Ovary (tissue), 9 donors: ENCODE data around the gene TMEM207. TPM values are rescaled to one million over a fixed set of nuclear protein-coding genes. Genes with fewer than 3 reads are reported as not detected.
"Not testable (repeated sequence)": the region's sequence is repeated elsewhere in the genome, so short reads cannot be mapped to it uniquely, and the experiment has no call there.

Source experiments
- DNase-seq, 5 donors: peaks; one replicate each; pipeline ENCODE4 v3.0.0-alpha.2; 2019 to 2020
- H3K27ac ChIP-seq, 2 donors: fragments of 200-600 bp; one replicate each; pipeline versions ENCODE4 v1.5.1 to v1.8.0; 2019 to 2022
- H3K27me3 ChIP-seq: fragments of 200-600 bp; one replicate; pipeline ENCODE4 v1.8.0; 2022
- H3K36me3 ChIP-seq: fragments of 200-600 bp; sonication (generic); one replicate; pipeline ENCODE4 v1.5.1; 2019
- H3K4me1 ChIP-seq: one replicate; pipeline ENCODE4 v1.8.1; 2013; ENCODE audit warnings: mild to moderate bottlenecking, moderate library complexity; ENCODE audit not compliant: insufficient read depth
- H3K4me3 ChIP-seq: fragments of 200-600 bp; sonication (generic); one replicate; pipeline ENCODE4 v1.5.1; 2017
- H3K9me3 ChIP-seq, 2 donors: fragments of 200-600 bp in 1 of 2; sonication (generic) in 1 of 2; one replicate each; pipeline versions ENCODE4 v1.5.1 to v1.8.1; 2013 to 2019; ENCODE audit warnings: mild to moderate bottlenecking in 1 of 2, moderate library complexity in 1 of 2
- EP300 ChIP-seq: sonication (generic); formaldehyde crosslinking; IDR thresholded peaks from one replicate; pipeline ENCODE4 v1.6.1; 2017; ENCODE audit warnings: antibody characterized with exemption
- POLR2A ChIP-seq: fragments of 450-650 bp; IDR thresholded peaks from one replicate; pipeline ENCODE4 v1.6.1; 2017; ENCODE audit warnings: antibody characterized with exemption, mild to moderate bottlenecking, moderate library complexity
- WGBS, 3 donors: extraction: QIAGEN DNeasy Blood & Tissue Kit in 1 of 3; methylation state at CpG; one replicate each; pipeline versions ENCODE4 v1.1.5 to v1.1.7; 2013 to 2017; 5-methylcytosine and 5-hydroxymethylcytosine counted together
- intact Hi-C, 4 donors: fragments of 100-400 bp; cut with DNase I; formaldehyde crosslinking; loops; one replicate each; pipeline versions ENCODE4 v1.11.0 to v1.15.1; 2022 to 2023
- polyA plus RNA-seq, 2 donors: library from polyadenylated mRNA; stranded (reverse); fragments of 200-250 nt in 1 of 2; fragments of 350-450 nt in 1 of 2; fragmentation: Illumina TruSeq in 1 of 2; extraction: RNeasy Lipid Tissue Mini Kit (QIAGEN cat#74804) in 1 of 2; gene quantifications; one replicate each; pipeline ENCODE4 v1.2.3, GENCODE V29; 2013 to 2014
- total RNA-seq, 7 donors: library from RNA; depleted of rRNA in 2 of 7; stranded (reverse); fragments of >200 nt in 2 of 7; fragmentation: NEBNext Ultra II Directional in 3 of 7; extraction: Animal tissue kit (Norgen Biotek cat#: 25700) in 3 of 7; gene quantifications; one replicate each; pipeline versions ENCODE4 v1.1.0 to v1.2.4, GENCODE V29; 2016 to 2023
- TF ChIP-seq, protein P1 (sequence below), 3 donors: fragments of 450-650 bp in 2 of 3; fragments of 200-600 bp in 1 of 3; IDR thresholded peaks; one replicate each; pipeline versions ENCODE4 v1.5.1 to v1.8.0; 2016 to 2022; ENCODE audit warnings: antibody characterized with exemption in 3 of 3, mild to moderate bottlenecking in 1 of 3
- donor health status: DM: no; HTN: no; CAD: no; lungs with moderate emphysema.
- donor health status: DM: no; HTN: no; CAD: no.
- donor health status: Bipolar disorder and iron deficiency.
- donor health status: DM: yes; HTN: yes; CAD: no.
- donor health status: DM: no; HTN: no; CAD: no.
- donor health status: DM: yes; HTN: yes; CAD: no.

Gene TMEM207
- total and polyA plus RNA-seq, 9 donors: not detected

DNA sequence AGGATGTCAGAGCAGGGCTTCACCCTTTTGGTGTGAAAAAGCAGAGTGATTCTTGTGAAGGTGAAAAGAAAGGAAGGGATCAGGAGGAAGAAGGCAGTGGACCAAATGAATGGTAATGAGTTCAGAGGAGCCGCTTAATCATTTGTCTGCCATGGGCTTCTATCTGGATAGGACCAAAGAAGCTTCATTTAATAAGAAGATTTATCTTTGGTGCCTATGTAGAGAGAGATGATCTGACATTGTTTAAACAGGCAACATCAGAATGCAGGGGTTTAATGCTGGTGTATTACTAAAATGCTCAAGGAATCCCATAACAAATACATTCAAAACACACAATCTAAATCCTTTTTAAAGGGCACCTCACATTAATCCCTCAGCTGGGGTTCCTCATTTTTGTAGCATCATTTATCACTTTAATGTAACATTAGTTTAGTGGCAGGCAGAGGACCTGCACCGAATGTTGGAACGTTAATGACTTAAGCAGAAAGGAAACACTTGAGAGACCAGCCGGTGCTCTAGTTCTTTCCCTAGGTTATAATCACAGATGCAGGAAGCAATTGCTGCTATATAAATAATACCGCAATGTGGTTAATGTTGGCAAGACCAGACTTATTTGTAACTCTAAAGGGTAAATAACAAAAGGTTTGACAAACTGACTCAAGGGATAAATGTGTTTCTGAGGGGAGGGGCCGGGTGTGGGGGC, 36.3 kb upstream of the TMEM207 start:
- 17 to 24% (median 19%) methylated on average over 6 of the region's 6 CpGs for WGBS, 3 donors
- H3K27ac ChIP-seq: no peak overlapping the region
- H3K4me3 ChIP-seq: no peak overlapping the region
- TF ChIP-seq, protein P1, sequence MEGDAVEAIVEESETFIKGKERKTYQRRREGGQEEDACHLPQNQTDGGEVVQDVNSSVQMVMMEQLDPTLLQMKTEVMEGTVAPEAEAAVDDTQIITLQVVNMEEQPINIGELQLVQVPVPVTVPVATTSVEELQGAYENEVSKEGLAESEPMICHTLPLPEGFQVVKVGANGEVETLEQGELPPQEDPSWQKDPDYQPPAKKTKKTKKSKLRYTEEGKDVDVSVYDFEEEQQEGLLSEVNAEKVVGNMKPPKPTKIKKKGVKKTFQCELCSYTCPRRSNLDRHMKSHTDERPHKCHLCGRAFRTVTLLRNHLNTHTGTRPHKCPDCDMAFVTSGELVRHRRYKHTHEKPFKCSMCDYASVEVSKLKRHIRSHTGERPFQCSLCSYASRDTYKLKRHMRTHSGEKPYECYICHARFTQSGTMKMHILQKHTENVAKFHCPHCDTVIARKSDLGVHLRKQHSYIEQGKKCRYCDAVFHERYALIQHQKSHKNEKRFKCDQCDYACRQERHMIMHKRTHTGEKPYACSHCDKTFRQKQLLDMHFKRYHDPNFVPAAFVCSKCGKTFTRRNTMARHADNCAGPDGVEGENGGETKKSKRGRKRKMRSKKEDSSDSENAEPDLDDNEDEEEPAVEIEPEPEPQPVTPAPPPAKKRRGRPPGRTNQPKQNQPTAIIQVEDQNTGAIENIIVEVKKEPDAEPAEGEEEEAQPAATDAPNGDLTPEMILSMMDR (IDR thresholded peaks at IDR 0.05): no peak
- no peak for TF ChIP-seq POLR2A
- TF ChIP-seq EP300: no peak
- H3K9me3 ChIP-seq: no peaks in the 10 kb centered on the region
- H3K4me1 ChIP-seq: no peaks in the 10 kb centered on the region
- DNase-seq: no peak
- H3K36me3 ChIP-seq: no peaks in the 10 kb centered on the region
- intact Hi-C loops: no loop called here
- H3K27me3 ChIP-seq: no peaks in the 10 kb centered on the region

DNA sequence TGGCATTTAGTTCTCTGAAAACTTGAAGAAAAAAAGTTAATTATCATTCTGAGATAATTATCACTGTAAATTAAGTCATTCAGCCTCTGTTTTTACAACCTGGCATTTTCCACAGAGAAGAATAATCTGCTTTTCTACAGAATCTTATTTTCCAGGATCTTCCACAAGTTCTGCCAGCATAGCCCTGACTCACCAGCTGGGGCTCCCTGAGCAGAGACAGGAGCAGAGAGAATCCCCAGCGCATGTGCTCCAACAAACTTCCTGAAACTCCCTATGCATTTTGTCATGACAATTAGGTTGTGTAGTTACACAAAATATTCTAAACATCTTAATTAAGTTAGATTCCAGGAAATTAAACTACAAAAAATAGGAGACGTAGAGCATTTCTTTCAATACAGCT, 32.1 kb upstream of the TMEM207 start:
- TF ChIP-seq EP300: no peak

DNA sequence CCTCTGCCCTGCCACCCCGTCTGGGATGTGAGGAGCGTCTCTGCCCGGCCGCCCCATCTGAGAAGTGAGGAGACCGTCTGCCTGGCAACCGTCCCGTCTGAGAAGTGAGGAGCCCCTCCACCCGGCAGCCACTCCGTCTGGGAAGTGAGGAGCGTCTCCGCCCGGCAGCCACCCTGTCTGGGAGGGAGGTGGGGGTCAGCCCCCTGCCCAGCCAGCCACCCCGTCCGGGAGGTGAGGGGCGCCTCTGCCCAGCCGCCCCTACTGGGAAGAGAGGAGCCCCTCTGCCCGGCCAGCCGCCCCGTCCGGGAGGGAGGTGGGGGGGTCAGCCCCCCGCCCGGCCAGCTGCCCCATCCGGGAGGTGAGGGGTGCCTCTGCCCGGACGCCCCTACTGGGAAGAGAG, 23.6 kb upstream of the TMEM207 start:
- H3K4me1 ChIP-seq, H3K9me3 ChIP-seq, DNase-seq, H3K27ac ChIP-seq, H3K4me3 ChIP-seq, H3K27me3 ChIP-seq, H3K36me3 ChIP-seq, intact Hi-C loops: not testable (repeated sequence)
- 88 to 96% (median 94%) methylated on average over 10 to 25 of the region's 25 CpGs for WGBS, 3 donors

More for the DNA sequence above, 32.1 kb upstream of the TMEM207 start:
- intact Hi-C loops: no loop called here
- Histone ChIP-seq H3K4me1 (no peaks in the 10 kb centered on the region), H3K27ac (no peak overlapping the region), H3K36me3 (no peaks in the 10 kb centered on the region), H3K4me3 (no peak overlapping the region), H3K27me3 (no peaks in the 10 kb centered on the region), H3K9me3 (no peaks in the 10 kb centered on the region)
- no peak for DNase-seq
- 78 to 88% (median 83%) methylated on average over 2 of the region's 2 CpGs for WGBS, 3 donors

DNA sequence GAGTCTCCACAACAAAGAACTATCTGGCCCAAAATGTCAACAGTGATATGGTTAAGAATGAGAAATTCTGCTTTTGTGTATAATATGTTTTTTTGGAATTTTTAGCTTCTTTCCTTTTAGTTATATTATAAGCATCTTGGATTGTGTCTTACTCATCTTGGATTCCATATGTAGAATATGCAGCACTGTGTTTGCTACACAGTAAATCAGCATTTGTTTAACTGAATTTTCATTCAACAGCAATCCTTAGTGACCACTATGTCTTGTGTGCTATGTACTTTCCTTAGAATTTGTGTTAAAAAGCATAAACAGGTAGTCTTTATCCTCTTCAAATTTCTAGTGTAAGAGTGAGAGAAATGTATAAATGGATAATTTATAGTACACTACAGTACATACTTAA, 18.2 kb upstream of the TMEM207 start:
- DNase-seq: no peak
- intact Hi-C loops: no loop called here

DNA sequence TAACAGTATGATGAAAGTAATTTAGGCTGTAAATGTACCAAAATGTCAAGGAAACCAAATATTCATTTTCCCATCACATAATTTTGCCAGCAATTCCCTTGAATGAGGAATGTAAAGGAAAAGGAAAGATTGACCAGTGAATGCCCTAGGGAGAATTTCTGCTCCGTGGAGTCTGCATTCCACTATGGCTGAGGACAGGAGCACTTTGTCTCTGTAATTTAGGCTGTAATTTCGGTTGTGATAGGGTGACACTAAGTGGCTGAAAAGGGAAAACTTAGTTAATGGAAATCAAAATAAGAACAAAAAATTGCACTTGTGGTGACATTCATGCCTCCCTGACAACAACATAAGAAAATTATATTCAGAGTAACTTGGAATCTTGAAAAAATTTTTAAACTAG, 8.3 kb upstream of the TMEM207 start:
- Histone ChIP-seq H3K27me3 (no peaks in the 10 kb centered on the region), H3K4me3 (no peak overlapping the region), H3K36me3 (no peaks in the 10 kb centered on the region), H3K9me3 (no peaks in the 10 kb centered on the region), H3K4me1 (no peaks in the 10 kb centered on the region), H3K27ac (no peak overlapping the region)
- TF ChIP-seq POLR2A (no peak), EP300 (no peak)
- TF ChIP-seq, protein P1 (IDR thresholded peaks at IDR 0.05): no peak
- DNase-seq: no peak
- intact Hi-C loops: no loop called here
- WGBS, 3 donors: 17 to 25% (median 19%) methylated on average over 2 of the region's 2 CpGs

More for the DNA sequence above, 18.2 kb upstream of the TMEM207 start:
- H3K4me1 ChIP-seq: no peaks in the 10 kb centered on the region
- no peaks in the 10 kb centered on the region for H3K27me3 ChIP-seq
- H3K4me3 ChIP-seq: no peak overlapping the region
- no peak overlapping the region for H3K27ac ChIP-seq
- H3K36me3 ChIP-seq: no peaks in the 10 kb centered on the region
- no peaks in the 10 kb centered on the region for H3K9me3 ChIP-seq
- TF ChIP-seq, protein P1 (IDR thresholded peaks at IDR 0.05): no peak
- no peak for TF ChIP-seq POLR2A
- TF ChIP-seq EP300: no peak
